ENCODE data around the gene SLC35G2. TPM values are rescaled to one million over a fixed set of nuclear protein-coding genes. Genes with fewer than 3 reads are reported as not detected.

SLC35G2 gene
- total and polyA plus RNA-seq, 2 experiments from 2014 or later, result 0.27 to 3.5 TPM

DNA sequence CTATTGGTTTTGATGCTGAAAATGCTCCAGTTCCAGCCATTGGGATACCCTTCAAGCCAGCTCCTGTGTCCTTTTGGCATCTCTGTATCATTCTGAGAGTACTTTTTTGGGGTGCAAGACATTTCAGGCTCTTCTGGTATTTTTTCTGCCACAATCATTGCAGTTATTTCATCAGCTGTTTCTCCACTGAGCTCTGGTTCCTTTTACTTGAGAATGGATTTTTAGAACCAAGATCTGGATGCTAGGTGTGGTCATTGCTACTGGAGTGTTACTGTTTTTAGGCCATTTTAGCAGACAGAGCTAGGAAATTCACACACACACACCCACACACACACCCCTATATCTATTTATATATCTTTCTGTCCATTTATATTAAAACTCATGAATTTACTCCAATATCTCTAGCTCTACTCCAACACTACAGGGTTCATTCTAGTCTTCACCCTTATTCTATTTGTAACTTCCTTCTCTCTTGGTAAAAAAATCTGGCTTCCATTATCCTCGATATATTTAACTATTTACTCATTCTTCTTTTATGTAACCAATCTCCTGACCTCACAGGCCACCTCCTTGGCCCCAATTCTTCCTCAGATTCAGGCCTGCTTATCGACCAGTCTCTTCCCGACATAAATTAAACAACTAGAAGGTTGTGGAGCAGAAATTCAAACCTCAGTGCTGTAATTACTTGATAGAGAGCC is 17.0 kb downstream of the SLC35G2 start:
- H3K36me3 ChIP-seq, result no peaks in the 10 kb centered on the region
- H3K4me1 ChIP-seq (ENCODE audit: low read depth), result no peaks in the 10 kb centered on the region
- no peak overlapping the region for H3K4me3 ChIP-seq
- H3K27me3 ChIP-seq, result no peaks in the 10 kb centered on the region
- TF ChIP-seq, protein P1, sequence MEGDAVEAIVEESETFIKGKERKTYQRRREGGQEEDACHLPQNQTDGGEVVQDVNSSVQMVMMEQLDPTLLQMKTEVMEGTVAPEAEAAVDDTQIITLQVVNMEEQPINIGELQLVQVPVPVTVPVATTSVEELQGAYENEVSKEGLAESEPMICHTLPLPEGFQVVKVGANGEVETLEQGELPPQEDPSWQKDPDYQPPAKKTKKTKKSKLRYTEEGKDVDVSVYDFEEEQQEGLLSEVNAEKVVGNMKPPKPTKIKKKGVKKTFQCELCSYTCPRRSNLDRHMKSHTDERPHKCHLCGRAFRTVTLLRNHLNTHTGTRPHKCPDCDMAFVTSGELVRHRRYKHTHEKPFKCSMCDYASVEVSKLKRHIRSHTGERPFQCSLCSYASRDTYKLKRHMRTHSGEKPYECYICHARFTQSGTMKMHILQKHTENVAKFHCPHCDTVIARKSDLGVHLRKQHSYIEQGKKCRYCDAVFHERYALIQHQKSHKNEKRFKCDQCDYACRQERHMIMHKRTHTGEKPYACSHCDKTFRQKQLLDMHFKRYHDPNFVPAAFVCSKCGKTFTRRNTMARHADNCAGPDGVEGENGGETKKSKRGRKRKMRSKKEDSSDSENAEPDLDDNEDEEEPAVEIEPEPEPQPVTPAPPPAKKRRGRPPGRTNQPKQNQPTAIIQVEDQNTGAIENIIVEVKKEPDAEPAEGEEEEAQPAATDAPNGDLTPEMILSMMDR (IDR thresholded peaks at IDR 0.05; ENCODE audit: low read depth, low read length), result no peak
- H3K9me3 ChIP-seq (ENCODE audit: low read depth), result no peaks in the 10 kb centered on the region
- no peak for DNase-seq (ENCODE audit: low read depth in 1 of 2, low spot score in 1 of 2)
- no peak overlapping the region for H3K27ac ChIP-seq

DNA sequence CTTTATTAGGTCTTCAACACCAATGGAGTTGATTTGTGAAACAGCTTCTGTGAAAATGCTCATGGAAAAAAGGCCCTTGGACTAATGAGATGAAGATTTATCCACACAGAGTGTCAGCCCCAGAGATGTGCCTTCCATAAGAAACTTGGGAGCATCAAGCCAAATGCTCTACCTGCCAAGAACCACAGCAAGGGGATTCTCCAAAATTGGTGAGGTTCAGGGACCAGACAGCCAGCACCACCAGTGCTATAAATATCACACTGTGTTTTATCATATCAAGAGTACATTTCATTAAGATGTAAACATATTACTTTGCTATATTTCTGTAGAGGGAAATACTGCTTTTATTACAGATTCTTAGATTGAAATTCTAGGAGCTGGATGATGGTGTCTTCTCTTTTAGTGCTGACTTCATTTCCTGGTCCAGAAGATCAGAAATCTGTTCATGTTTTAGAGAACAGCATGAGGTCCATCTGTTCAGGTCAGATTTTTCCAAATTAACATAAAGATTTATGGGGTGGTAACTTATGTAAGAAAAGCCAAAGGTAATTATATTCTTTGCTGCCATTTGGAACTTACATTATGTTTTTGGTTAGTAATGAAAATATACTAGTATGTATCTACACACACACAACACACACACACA is 17.7 kb downstream of the SLC35G2 start:
- DNase-seq (ENCODE audit: low read depth in 1 of 2, low spot score in 1 of 2), result no peak
- no peaks in the 10 kb centered on the region for H3K4me1 ChIP-seq (ENCODE audit: low read depth)
- H3K4me3 ChIP-seq, result no peak overlapping the region
- no peaks in the 10 kb centered on the region for H3K9me3 ChIP-seq (ENCODE audit: low read depth)
- TF ChIP-seq, protein P1 (IDR thresholded peaks at IDR 0.05; ENCODE audit: low read depth, low read length), result no peak
- H3K36me3 ChIP-seq, result no peaks in the 10 kb centered on the region
- no peak overlapping the region for H3K27ac ChIP-seq
- H3K27me3 ChIP-seq, result no peaks in the 10 kb centered on the region

DNA sequence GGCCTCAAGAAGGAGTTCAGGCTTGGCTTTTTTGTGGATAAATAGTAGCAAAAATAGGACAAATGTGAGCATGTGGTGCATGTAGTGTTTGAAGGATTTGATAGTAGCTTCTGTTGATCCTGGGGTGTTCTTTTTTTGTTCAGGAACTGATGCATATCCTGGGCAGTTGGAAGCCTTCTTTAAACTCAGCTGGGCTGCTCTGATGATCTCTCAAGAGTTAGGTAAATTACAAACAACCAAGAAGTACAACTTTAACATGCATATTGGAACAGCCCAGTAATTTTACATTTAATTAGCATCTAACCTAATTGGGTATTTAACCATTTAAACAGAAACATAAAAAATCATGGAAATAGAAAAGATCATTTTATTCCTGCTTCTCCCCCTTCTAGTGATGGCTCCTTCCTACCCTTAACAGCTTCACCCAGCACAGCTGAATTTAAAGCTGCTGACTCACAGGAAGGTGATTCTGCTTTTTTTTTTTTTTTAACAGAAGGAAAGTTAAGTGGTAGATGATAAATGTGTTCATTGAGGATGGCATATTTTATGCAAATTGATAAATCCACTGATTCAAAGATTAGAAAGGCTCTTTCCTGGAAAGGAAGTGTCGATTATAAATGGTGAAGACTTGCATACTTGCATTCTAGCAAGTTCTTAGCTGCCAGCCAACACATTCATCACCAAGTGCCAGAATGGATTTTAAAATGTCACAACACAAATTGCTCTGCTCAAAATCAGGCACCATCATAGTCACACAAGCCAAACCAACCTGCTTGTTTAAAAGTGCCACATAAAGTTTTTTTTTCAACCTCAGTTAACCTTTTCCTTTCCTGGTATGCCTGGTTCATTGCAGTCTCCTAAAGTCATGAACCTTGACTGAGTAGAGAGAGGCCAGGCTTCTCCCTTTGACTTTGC is 20.0 kb downstream of the SLC35G2 start:
- TF ChIP-seq, protein P1 (IDR thresholded peaks at IDR 0.05; ENCODE audit: low read depth, low read length), result no peak
- Histone ChIP-seq H3K36me3 (no peaks in the 10 kb centered on the region), H3K9me3 (ENCODE audit: low read depth) (no peaks in the 10 kb centered on the region), H3K27me3 (no peaks in the 10 kb centered on the region), H3K4me1 (ENCODE audit: low read depth) (no peaks in the 10 kb centered on the region), H3K4me3 (no peak overlapping the region), H3K27ac (no peak overlapping the region)
- peak in 1 of 2 donors; percentile 44 for DNase-seq (ENCODE audit: low read depth in 1 of 2, low spot score in 1 of 2)

DNA sequence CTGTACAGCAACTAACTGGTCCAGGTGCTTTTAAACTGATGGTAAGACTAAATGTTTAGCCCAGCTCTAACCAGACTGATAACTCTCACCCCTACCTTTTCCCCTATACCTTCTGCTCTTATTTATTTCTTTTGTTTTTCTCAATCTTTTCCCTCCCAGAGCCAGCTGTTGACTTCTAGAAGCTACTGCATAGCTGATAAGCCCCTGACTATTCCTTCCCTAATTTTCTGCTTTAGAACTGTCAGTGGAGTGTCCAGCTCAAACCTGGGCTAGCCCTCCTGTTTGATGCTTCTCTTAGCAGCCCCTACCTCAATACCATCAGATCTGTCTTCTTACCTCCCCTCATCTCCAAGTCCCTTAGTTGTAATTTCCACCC is 20.6 kb downstream of the SLC35G2 start:
- DNase-seq (ENCODE audit: low read depth in 1 of 2, low spot score in 1 of 2), result no peak
- Histone ChIP-seq H3K27me3 (no peaks in the 10 kb centered on the region), H3K4me1 (ENCODE audit: low read depth) (no peaks in the 10 kb centered on the region), H3K4me3 (no peak overlapping the region), H3K9me3 (ENCODE audit: low read depth) (no peaks in the 10 kb centered on the region), H3K27ac (no peak overlapping the region), H3K36me3 (no peaks in the 10 kb centered on the region)
- TF ChIP-seq, protein P1 (IDR thresholded peaks at IDR 0.05; ENCODE audit: low read depth, low read length), result no peak

DNA sequence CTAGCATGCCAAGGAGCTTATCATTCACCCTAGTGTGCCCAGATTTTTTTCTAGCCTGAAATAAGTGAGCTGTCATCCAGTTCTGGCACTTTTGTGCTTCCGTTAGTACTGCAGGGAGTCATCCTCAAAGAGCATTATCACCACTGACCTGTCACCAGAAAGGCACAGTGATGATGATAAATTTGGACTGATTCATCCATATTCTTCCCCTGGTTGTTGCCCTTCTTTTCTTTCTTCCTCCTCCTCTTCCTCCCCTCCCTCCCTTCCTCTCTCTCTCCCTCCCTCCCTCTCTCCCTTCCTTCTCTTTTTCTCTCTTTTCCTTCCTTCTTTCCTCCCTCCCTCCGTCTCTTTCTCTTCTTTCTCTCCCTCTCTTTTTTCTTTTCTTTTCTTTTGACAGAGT is 21.3 kb downstream of the SLC35G2 start:
- no peak overlapping the region for H3K27ac ChIP-seq
- H3K9me3 ChIP-seq (ENCODE audit: low read depth), result no peaks in the 10 kb centered on the region
- DNase-seq (ENCODE audit: low read depth in 1 of 2, low spot score in 1 of 2), result no peak
- no peaks in the 10 kb centered on the region for H3K4me1 ChIP-seq (ENCODE audit: low read depth)
- H3K27me3 ChIP-seq, result no peaks in the 10 kb centered on the region
- no peak overlapping the region for H3K4me3 ChIP-seq
- TF ChIP-seq, protein P1 (IDR thresholded peaks at IDR 0.05; ENCODE audit: low read depth, low read length), result no peak
- H3K36me3 ChIP-seq, result no peaks in the 10 kb centered on the region

All from cardiac muscle cell (in vitro differentiated cells and primary cell).